ENCODE data around the gene ADGRL4. TPM values are rescaled to one million over a fixed set of nuclear protein-coding genes. Genes with fewer than 3 reads are reported as not detected.

Gene ADGRL4
- total RNA-seq, 4 donors from 2014 or later: 7.6 to 26.5 (median 22.4) TPM

DNA sequence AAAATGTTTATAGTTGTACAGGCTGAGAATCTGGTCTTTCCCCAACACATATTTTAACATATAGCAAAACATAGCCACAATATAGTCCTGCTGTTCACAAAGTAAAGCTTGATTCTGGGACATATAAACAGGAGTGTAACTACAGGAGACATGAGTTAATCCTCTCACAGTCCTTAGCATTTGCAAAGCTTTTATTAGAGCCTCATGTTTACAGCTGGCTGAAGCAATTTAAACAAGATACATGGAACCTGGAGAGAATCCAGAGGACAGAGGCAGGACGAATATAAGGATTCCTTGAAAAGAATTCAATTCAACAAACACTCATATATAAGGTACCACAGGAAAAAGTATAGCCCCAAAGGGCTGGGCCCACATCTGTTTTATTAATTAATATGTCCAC is 163.4 kb downstream of the ADGRL4 start:
- H3K27me3 ChIP-seq: no peaks in the 10 kb centered on the region
- H3K9me3 ChIP-seq: no peaks in the 10 kb centered on the region
- H3K4me3 ChIP-seq (replicated peaks in 1 of 3): no peak overlapping the region
- 39 to 54% methylated on average over 1 of the region's 1 CpG for WGBS, 2 donors
- DNase-seq: no peak
- H3K4me1 ChIP-seq: peaks cover 0 to 6% of the 10 kb centered on the region in 2 donors
- TF ChIP-seq, protein P1, sequence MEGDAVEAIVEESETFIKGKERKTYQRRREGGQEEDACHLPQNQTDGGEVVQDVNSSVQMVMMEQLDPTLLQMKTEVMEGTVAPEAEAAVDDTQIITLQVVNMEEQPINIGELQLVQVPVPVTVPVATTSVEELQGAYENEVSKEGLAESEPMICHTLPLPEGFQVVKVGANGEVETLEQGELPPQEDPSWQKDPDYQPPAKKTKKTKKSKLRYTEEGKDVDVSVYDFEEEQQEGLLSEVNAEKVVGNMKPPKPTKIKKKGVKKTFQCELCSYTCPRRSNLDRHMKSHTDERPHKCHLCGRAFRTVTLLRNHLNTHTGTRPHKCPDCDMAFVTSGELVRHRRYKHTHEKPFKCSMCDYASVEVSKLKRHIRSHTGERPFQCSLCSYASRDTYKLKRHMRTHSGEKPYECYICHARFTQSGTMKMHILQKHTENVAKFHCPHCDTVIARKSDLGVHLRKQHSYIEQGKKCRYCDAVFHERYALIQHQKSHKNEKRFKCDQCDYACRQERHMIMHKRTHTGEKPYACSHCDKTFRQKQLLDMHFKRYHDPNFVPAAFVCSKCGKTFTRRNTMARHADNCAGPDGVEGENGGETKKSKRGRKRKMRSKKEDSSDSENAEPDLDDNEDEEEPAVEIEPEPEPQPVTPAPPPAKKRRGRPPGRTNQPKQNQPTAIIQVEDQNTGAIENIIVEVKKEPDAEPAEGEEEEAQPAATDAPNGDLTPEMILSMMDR (IDR thresholded peaks at IDR 0.05): no peak
- TF ChIP-seq POLR2A (IDR thresholded peaks at IDR 0.05): no peak
- no peak overlapping the region for H3K27ac ChIP-seq
- intact Hi-C loops (cut with DNase I): loop anchor here (5.0 kb wide), 1 partner anchor 509 kb away; no protein-coding TSS in a partner anchor
- no peaks in the 10 kb centered on the region for H3K36me3 ChIP-seq

DNA sequence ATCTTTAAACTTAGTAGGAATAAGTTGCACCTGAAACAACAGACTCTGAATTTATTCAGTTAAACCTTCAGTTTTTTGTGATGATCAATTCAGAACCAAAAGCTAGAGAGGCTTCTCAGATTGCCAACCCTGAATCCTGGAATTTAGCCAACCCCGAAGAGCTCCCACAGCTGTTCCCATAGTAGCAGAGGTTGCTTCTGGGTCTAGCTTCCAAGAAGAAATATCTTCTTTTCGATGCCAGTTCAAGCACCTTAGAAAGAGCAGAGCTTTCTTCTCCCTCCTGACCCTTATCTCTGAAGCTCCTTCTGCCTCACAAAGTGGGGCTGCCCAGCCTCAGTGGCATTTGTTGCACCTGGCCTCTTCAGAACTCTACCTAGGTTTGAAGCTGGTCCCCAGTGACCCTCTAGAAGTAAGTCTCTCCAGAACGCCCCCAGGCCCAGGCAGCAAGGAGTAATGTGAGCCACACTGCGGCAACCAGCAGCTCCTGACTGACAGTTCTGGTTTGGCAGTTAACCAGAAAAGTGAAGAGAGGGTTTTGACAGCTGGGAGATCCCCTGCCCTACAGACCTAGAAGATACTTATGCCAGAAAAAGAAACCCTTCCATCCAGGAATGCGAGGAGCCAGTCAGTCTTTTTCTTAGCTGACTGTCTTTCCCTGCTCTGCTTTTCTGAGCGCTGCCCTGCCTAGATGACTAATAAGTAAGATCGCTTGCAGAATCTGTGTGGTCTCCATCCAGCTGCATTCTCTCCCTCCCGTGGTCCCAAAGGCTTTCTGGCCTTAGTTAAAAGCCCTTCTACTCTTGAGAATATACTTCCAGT is 165.9 kb downstream of the ADGRL4 start:
- Histone ChIP-seq H3K4me3 (replicated peaks in 1 of 3) (no peak overlapping the region), H3K27me3 (no peaks in the 10 kb centered on the region), H3K9me3 (no peaks in the 10 kb centered on the region), H3K36me3 (no peaks in the 10 kb centered on the region), H3K4me1 (peaks cover 0 to 6% of the 10 kb centered on the region in 2 donors), H3K27ac (no peak overlapping the region)
- intact Hi-C loops (cut with DNase I): loop anchor here (5.0 kb wide), 1 partner anchor 512 kb away; no protein-coding TSS in a partner anchor
- TF ChIP-seq POLR2A (IDR thresholded peaks at IDR 0.05): no peak
- TF ChIP-seq, protein P1 (IDR thresholded peaks at IDR 0.05): no peak
- 43 to 47% methylated on average over 8 of the region's 8 CpGs for WGBS, 2 donors
- DNase-seq: peak; percentile 8 to 14

All from thyroid gland (tissue), 4 donors.